WTC11 (cell line): ENCODE data around the gene HDAC3. TPM values are rescaled to one million over a fixed set of nuclear protein-coding genes. Genes with fewer than 3 reads are reported as not detected.

Experiments
- ATAC-seq: fragments of 200-7000 bp; cut with Tn5 transposase; 2 replicates; pipeline ENCODE4 v1.10.0; 2021; ENCODE audit warnings: mild to moderate bottlenecking, moderate library complexity
- CTCF ChIA-PET: fragments of 300-600 bp; sonication (Branson Sonifier 250); formaldehyde crosslinking; loops from one replicate; lab custom pipeline; 2021; ENCODE audit warnings: antibody characterized with exemption; lab: Charles Lee
- POLR2A ChIA-PET: fragments of 350-600 bp; sonication (Branson Sonifier 250); formaldehyde crosslinking; loops from one replicate; lab custom pipeline; 2021; ENCODE audit warnings: antibody characterized with exemption; lab: Charles Lee
- DNase-seq: peaks from one replicate; pipeline ENCODE4 v3.0.0; 2021; ENCODE audit warnings: low spot score
- H3K27ac Mint-ChIP-seq: 2 replicates; pipeline ENCODE4 v1.8.0; 2021; ENCODE audit warnings: mixed read lengths
- H3K27me3 Mint-ChIP-seq: 2 replicates; pipeline ENCODE4 v1.8.0; 2021; ENCODE audit warnings: low read depth, mild to moderate bottlenecking, moderate library complexity, mixed read lengths
- H3K36me3 Mint-ChIP-seq: 2 replicates; pipeline ENCODE4 v1.8.0; 2021; ENCODE audit warnings: mixed read lengths
- H3K4me1 Mint-ChIP-seq: 2 replicates; pipeline ENCODE4 v1.8.0; 2022; ENCODE audit warnings: mixed read lengths
- H3K4me3 Mint-ChIP-seq: 2 replicates; pipeline ENCODE4 v1.8.0; 2021; ENCODE audit warnings: mild to moderate bottlenecking, moderate library complexity, mixed read lengths
- H3K9me3 Mint-ChIP-seq: 2 replicates; pipeline ENCODE4 v1.8.0; 2021; ENCODE audit warnings: mixed read lengths
- AR ChIP-seq: fragments of 250-450 bp; sonication (Bioruptor Pico); IDR thresholded peaks from 2 replicates; pipeline ENCODE4 v1.9.0; 2021; ENCODE audit warnings: mild to moderate bottlenecking
- ATF1 ChIP-seq: sonication (generic); formaldehyde crosslinking; IDR thresholded peaks from 2 replicates; pipeline ENCODE4 v1.8.1; 2023; ENCODE audit warnings: mild to moderate bottlenecking, moderate library complexity, missing genetic modification reagents
- CTCF ChIP-seq: fragments of 200-600 bp; IDR thresholded peaks from 2 replicates; pipeline ENCODE4 v1.8.0; 2022; ENCODE audit warnings: antibody characterized with exemption
- EMX1 ChIP-seq: fragments of 250-450 bp; sonication (Bioruptor Pico); IDR thresholded peaks from 2 replicates; pipeline ENCODE4 v1.8.0; 2021; ENCODE audit warnings: mild to moderate bottlenecking
- IRF2 ChIP-seq: sonication (generic); formaldehyde crosslinking; IDR thresholded peaks from 2 replicates; pipeline ENCODE4 v1.8.0; 2022; ENCODE audit warnings: low read depth, missing genetic modification reagents, borderline replicate concordance
- OVOL2 ChIP-seq: fragments of 250-450 bp; sonication (Bioruptor Pico); IDR thresholded peaks from 2 replicates; pipeline ENCODE4 v1.9.0; 2021; ENCODE audit warnings: mild to moderate bottlenecking, borderline replicate concordance
- PRRX2 ChIP-seq: fragments of 250-450 bp; sonication (Bioruptor Pico); IDR thresholded peaks from 2 replicates; pipeline ENCODE4 v1.8.0; 2021; ENCODE audit warnings: mild to moderate bottlenecking
- RORB ChIP-seq: fragments of 250-450 bp; sonication (Bioruptor Pico); IDR thresholded peaks from 2 replicates; pipeline ENCODE4 v1.9.0; 2021; ENCODE audit warnings: mild to moderate bottlenecking
- ZBTB43 ChIP-seq: sonication (generic); formaldehyde crosslinking; IDR thresholded peaks from 2 replicates; pipeline ENCODE4 v1.8.1; 2023; ENCODE audit warnings: mild to moderate bottlenecking, missing genetic modification reagents
- ZNF138 ChIP-seq: sonication (generic); formaldehyde crosslinking; conservative IDR thresholded peaks from 2 replicates; pipeline ENCODE4 v1.8.1; 2022; ENCODE audit warnings: mild to moderate bottlenecking, moderate library complexity, missing genetic modification reagents
- ZNF219 ChIP-seq: sonication (generic); formaldehyde crosslinking; IDR thresholded peaks from 2 replicates; pipeline ENCODE4 v1.8.0; 2023; ENCODE audit warnings: missing genetic modification reagents, mild to moderate bottlenecking, borderline replicate concordance
- ZNF263 ChIP-seq: sonication (generic); formaldehyde crosslinking; IDR thresholded peaks from 2 replicates; pipeline ENCODE4 v1.8.1; 2022; ENCODE audit warnings: low read depth, mild to moderate bottlenecking, moderate library complexity, missing genetic modification reagents
- ZNF317 ChIP-seq: sonication (generic); formaldehyde crosslinking; IDR thresholded peaks from 2 replicates; pipeline ENCODE4 v1.8.1; 2023; ENCODE audit warnings: low read depth, mild to moderate bottlenecking, moderate library complexity, missing genetic modification reagents, borderline replicate concordance
- ZNF512 ChIP-seq: sonication (generic); formaldehyde crosslinking; IDR thresholded peaks from 2 replicates; pipeline ENCODE4 v1.8.1; 2022; ENCODE audit warnings: missing genetic modification reagents, borderline replicate concordance
- ZNF671 ChIP-seq: fragments of 250-450 bp; sonication (Bioruptor Pico); IDR thresholded peaks from 2 replicates; pipeline ENCODE4 v1.8.0; 2021; ENCODE audit warnings: mild to moderate bottlenecking
- total RNA-seq: library from RNA; stranded (reverse); gene quantifications from 3 replicates; pipeline ENCODE4 v1.2.3, GENCODE V29; 2021
- TF ChIP-seq, protein P1 (sequence below): sonication (generic); formaldehyde crosslinking; conservative IDR thresholded peaks from 2 replicates; pipeline ENCODE4 v1.8.1; 2023; ENCODE audit warnings: mild to moderate bottlenecking, low read depth, missing genetic modification reagents, moderate library complexity
- TF ChIP-seq, protein P2 (sequence below): fragments of 250-450 bp; sonication (Bioruptor Pico); IDR thresholded peaks from 2 replicates; pipeline ENCODE4 v1.9.0; 2021; ENCODE audit warnings: moderate library complexity, mild to moderate bottlenecking, inconsistent platforms, borderline replicate concordance
- TF ChIP-seq, protein P3 (sequence below): sonication (generic); formaldehyde crosslinking; IDR thresholded peaks from 2 replicates; pipeline ENCODE4 v1.8.1; 2023; ENCODE audit warnings: mild to moderate bottlenecking, missing genetic modification reagents, moderate library complexity

The HDAC3 gene
- total RNA-seq, 1 experiment from 2014 or later: 96.2 TPM

- TF ChIP-seq ZNF512 (CRISPR knock-in tag): no peak
- TF ChIP-seq RORB: no peak
- TF ChIP-seq, protein P1, sequence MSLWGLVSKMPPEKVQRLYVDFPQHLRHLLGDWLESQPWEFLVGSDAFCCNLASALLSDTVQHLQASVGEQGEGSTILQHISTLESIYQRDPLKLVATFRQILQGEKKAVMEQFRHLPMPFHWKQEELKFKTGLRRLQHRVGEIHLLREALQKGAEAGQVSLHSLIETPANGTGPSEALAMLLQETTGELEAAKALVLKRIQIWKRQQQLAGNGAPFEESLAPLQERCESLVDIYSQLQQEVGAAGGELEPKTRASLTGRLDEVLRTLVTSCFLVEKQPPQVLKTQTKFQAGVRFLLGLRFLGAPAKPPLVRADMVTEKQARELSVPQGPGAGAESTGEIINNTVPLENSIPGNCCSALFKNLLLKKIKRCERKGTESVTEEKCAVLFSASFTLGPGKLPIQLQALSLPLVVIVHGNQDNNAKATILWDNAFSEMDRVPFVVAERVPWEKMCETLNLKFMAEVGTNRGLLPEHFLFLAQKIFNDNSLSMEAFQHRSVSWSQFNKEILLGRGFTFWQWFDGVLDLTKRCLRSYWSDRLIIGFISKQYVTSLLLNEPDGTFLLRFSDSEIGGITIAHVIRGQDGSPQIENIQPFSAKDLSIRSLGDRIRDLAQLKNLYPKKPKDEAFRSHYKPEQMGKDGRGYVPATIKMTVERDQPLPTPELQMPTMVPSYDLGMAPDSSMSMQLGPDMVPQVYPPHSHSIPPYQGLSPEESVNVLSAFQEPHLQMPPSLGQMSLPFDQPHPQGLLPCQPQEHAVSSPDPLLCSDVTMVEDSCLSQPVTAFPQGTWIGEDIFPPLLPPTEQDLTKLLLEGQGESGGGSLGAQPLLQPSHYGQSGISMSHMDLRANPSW (CRISPR knock-in tag): no peak
- no peak for TF ChIP-seq ZNF317 (CRISPR knock-in tag)
- no peak for TF ChIP-seq ZNF671 (CRISPR knock-in tag)
These were observed 13.5 kb downstream of the HDAC3 start (continued) for GRCh38 chr5:141623186-141623585.

DNA sequence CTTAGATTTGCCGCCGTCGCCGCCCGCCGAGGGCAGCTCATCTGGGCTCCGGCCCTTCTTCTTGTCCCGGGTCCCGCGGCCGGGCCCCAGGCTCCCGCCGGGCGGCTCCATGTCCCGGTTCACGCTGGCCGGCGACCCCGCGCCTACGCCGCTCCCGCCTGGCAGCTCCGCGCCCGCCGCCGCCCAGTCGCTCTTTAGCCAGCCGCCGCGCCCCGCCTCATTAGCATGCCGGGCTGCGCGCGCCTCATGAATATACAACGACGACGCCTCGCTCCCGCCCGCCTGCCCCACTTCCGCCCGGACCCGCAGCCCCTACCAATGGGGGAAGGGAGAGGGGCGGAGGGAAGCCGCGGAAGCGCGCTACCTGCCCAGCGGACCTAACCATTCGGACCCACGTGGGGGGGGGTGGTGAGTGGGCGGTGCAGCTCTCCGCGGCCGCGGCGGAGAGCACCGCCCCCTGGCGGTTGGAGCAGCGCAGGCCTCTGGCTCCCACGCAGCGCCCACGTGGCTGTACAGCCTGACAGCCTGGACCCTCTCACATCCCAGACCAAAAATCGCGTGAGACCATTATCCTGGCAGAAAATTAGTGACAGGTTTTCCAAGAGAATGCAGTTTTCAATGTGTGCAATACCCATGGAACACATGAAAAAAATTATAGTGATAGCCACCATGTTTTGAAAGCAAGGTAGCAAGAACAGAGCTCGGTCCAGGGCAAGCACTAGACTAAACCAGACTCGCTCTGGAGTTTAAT lies 17.7 kb downstream of the HDAC3 start, which contains the start of gene DIAPH1:
Gene DIAPH1, minus strand, starts transcription at position 197 of the 751 bp plus-strand sequence. Its CDS starts 86 bp downstream, at position 111.
- Mint-ChIP-seq H3K9me3 (no peaks in the 10 kb centered on the region), H3K27ac (peak within 1 kb of the TSS; percentile 97), H3K4me3 (peak within 1 kb of the TSS; percentile 95), H3K4me1 (peaks cover 41% of the 10 kb centered on the region), H3K27me3 (no peaks in the 10 kb centered on the region; the same call in 1 of the 2 replicates), H3K36me3 (peaks cover 16% of the 10 kb centered on the region)
- DNase-seq: peak; percentile 97
- peak; percentile 94 for ATAC-seq
- POLR2A ChIA-PET: interaction anchor here (0.7 to 3.1 kb wide), 11 partner anchors 13 to 248 kb away, joined by 3 to 36 read pairs (median 3); partner anchors contain the start of genes FCHSD1, HDAC3 and RELL2
- CTCF ChIA-PET: interaction anchor here (0.5 to 2.4 kb wide), 58 partner anchors 8 to 1375 kb away, joined by 3 to 141 read pairs (median 5); partner anchors contain the start of genes DELE1, FCHSD1, HDAC3 and PCDHB14
- no peak for TF ChIP-seq ZNF317 (CRISPR knock-in tag)
- no peak for TF ChIP-seq ATF1
- no peak for TF ChIP-seq EMX1 (CRISPR knock-in tag)
- TF ChIP-seq OVOL2: no peak
- TF ChIP-seq CTCF: peak; percentile 93
- no peak for TF ChIP-seq PRRX2
- TF ChIP-seq ZNF219 (CRISPR knock-in tag): no peak
- TF ChIP-seq IRF2 (CRISPR knock-in tag): no peak
- no peak for TF ChIP-seq AR
- TF ChIP-seq ZNF263: no peak
- TF ChIP-seq ZBTB43 (CRISPR knock-in tag): peak; percentile 43; the same call in 1 of the 2 replicates
- TF ChIP-seq ZNF138 (CRISPR knock-in tag): no peak
- TF ChIP-seq, protein P2, sequence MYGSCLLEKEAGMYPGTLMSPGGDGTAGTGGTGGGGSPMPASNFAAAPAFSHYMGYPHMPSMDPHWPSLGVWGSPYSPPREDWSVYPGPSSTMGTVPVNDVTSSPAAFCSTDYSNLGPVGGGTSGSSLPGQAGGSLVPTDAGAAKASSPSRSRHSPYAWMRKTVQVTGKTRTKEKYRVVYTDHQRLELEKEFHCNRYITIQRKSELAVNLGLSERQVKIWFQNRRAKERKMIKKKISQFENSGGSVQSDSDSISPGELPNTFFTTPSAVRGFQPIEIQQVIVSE (CRISPR knock-in tag): no peak
- TF ChIP-seq, protein P3, sequence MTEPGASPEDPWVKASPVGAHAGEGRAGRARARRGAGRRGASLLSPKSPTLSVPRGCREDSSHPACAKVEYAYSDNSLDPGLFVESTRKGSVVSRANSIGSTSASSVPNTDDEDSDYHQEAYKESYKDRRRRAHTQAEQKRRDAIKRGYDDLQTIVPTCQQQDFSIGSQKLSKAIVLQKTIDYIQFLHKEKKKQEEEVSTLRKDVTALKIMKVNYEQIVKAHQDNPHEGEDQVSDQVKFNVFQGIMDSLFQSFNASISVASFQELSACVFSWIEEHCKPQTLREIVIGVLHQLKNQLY (CRISPR knock-in tag): no peak
